GM21786 (cell line): ENCODE results near the gene MED9.
"Not testable (repeated sequence)": the region's sequence is repeated elsewhere in the genome, so short reads cannot be mapped to it uniquely, and the experiment has no call there.

Experiments
- ATAC-seq: cut with Tn5 transposase; IDR thresholded peaks from one replicate; pipeline ENCODE4 v1.9.1; 2021; ENCODE audit not compliant: unreplicated experiment

Gene MED9

DNA sequence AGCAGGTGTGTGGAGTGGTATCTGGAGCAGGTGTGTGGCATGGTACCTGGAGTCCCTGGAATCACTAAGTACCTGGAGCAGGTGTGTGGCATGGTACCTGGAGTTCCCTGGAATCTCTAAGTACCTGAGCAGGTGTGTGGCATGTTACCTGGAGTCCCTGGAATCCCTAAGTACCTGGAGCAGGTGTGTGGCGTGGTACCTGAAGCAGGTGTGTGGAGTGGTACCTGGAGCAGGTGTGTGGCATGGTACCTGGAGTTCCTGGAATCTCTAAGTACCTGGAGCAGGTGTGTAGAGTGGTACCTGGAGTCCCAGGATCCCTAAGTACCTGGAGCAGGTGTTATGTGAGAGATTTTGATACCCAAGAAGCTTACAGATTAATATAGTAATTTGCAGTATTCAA is 22.1 kb upstream of the MED9 start:
- ATAC-seq, result not testable (repeated sequence)

DNA sequence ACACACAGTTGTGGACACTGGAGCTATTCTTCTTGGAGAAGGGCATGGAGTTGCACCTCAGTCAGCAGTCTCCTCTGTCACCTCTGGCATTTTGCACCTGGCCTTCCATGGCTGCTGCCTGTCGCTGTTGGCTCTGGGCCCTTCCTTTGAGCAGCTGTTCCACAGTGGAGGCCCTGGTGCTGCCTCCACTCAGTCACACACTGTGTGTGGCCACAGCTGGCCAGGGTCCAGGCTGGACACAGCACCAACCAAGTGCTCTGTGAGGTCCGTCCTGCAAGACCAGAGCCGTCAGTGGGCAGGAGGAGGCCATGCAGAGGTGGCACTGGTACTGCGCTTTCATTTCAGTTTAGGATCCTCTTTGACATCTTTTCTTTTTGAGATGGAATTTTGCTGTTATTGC is 21.6 kb upstream of the MED9 start:
- ATAC-seq, result no peak

DNA sequence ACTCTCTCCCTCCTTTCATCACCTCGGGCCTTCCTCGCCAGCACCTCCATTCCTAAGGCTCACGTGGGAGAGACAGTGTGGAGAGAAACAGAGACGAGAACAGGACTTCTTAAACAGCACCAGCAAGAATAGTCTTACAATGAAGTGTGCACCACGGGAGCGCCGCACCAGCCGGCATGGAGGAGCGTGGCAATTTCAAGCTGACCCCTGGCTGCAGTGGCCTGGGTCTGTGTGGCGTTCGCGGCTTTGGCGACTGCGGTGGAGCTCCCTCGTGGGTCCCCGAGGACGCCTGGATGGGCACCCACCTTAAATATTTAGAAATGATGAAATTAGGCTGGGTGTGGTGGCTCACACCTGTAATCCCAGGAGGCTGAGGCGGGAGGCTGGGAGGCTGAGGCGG is 20.5 kb upstream of the MED9 start:
- ATAC-seq, result no peak

DNA sequence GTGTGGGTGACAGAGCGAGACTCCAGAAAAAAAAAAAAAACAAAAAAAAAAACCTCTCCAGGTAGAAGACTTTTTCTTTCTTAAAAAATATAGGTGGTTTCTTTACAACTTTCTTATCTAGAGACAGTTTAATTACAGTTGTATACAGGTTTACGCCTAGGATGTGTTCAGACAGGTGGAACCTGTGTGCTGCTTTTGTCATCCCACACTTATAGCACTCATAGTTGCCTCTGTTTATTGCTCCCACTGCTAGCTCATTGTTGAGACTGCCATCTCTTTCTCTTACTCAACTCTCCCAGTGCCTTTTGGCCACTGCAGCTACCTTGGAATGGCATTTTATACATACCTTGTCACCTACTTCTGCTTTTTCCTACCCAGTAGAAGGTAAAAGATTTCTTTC is 19.1 kb upstream of the MED9 start:
- no peak for ATAC-seq

DNA sequence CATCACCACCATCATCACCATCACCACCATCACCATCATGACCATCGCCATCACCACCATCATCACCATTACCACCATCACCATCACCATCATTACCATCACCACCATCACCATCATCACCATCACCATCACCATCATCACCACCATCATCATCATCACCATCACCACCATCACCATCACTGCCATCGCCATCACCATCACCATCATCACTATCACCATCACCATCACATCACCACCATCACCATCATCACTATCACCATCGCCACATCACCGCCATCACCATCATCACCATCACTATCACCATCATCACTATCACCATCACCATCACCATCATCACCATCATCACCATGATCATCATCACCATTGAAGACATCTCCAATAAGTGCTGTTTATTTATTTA is 16.8 kb upstream of the MED9 start:
- no peak for ATAC-seq

DNA sequence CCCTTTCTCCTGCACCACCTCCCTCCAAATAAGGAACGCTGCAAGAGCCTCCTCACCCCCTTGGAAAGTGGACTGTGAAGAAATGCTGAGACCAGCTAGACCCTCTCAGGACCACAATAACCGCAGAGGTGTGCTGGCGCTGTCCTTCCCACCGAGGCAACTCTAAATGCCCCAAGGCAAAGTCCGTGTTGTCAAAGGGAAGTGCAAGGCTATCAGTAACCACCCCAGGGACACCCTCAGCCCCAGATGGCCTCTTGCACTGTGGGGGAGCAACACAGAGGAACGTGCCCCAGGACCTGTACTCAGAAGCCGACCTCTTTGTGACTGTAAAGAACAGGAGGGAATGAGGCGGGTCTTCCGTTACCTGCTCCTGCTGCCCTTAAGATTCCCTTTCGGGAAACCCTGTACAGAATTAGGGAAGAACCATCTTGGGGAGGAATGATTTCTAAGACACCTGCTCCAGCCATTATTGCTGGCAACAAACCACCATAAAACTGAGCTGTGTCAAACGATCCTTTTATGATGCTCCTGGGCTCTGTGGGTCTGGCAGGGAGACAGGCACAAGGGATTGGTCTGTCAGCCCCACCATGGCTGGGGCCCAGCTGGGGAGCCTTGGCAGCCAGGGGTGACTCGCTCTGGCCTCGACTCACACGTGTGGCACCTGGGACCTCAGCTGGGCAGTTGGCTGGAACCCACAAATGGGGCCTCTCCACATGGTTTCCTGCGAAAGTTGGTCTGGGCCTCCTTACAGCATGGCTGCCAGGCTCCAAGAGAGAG is 14.6 kb upstream of the MED9 start:
- no peak for ATAC-seq

DNA sequence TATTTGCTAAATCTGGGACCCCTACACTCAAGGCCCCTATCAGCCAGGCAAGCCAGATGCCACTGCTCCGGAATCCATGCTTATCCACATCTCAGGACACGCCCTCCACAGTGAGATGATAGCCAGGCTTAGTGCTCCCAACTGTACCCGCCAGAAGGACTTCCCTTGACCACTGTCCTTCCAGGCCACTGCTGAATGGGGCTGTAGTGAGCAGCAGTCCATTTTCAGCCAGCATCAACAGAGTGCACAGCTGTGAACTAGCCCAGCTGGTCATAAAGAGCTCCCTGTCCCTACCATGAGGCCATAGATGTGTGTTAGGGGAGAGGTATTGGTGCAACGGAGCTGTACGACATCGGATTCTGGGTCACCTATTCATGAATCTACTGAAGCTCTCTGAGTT is 13.0 kb upstream of the MED9 start:
- no peak for ATAC-seq

DNA sequence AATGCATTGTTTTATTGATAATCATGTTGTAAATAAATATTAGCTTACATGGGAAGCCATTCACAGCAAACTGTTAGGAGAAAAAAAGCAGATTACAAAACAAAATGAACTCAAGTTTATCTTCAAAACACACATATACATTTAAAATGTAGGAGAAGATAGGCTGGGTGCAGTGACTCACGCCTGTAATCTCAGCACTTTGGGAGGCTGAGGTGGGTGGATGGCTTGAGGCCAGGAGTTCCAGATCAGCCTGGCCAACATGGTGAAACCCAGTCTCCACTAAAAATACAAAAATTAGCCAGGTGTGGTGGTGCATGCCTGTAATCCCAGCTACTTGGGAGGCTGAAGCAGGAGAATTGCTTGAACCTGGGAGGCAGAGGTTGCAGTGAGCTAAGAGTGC is 10.9 kb upstream of the MED9 start:
- not testable (repeated sequence) for ATAC-seq

DNA sequence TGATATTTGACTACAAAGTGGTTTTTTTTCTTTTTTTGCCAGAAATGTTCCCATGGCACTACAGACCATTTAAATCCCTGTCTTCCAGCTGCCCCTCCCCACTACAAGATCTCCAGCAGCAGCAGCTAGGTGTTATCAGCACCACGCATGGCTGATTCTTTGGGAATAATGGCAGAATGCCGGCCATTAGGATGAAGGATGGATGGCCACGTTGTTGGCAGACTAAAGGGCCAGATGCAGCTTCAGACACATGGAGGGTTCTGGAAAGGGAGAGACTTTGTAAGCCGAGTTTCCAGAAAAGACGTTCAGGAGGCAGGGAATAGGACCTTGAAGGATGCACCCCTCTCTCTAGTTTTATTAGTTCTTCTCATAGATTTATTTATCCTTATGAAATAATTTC is 10.3 kb upstream of the MED9 start:
- no peak for ATAC-seq

DNA sequence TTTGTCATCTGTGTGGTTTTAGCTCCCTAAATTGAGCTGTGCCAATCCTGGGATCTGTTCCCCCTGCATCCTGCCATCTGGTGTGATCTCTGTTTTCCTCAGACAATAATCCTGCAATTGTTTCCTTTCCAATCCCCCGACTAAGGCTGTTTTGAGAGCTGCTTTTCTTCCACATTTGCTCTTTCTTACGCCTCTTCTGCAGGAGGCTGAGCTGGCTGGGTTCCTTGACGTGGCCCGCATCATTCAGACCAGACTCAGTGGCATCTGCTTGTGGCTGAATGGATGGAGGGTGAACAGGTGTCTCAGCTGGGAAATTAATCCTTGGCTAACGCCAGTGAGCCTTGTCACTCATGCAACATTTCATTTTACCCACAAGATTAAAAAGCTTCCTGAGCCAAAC is 9.8 kb upstream of the MED9 start:
- ATAC-seq, result no peak

DNA sequence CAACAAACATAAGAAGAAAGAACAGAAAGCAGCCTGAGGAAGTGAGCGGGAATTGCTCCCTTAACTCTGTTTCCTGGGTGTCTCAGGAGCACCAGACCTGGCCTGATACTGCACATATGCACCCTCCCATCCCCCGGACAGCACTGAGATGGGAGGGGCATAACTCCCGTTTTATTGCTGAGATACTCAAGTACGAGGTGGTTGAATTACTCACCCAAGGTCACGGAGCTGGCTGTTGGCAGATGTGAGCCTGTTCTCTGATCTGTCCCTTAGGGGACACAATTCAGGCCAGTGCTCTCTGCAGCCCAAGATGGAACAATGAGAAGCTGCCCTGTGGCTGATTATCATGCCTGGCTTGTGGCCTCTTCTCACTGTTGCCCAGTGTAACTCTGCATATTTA is 9.1 kb upstream of the MED9 start:
- ATAC-seq, result no peak

DNA sequence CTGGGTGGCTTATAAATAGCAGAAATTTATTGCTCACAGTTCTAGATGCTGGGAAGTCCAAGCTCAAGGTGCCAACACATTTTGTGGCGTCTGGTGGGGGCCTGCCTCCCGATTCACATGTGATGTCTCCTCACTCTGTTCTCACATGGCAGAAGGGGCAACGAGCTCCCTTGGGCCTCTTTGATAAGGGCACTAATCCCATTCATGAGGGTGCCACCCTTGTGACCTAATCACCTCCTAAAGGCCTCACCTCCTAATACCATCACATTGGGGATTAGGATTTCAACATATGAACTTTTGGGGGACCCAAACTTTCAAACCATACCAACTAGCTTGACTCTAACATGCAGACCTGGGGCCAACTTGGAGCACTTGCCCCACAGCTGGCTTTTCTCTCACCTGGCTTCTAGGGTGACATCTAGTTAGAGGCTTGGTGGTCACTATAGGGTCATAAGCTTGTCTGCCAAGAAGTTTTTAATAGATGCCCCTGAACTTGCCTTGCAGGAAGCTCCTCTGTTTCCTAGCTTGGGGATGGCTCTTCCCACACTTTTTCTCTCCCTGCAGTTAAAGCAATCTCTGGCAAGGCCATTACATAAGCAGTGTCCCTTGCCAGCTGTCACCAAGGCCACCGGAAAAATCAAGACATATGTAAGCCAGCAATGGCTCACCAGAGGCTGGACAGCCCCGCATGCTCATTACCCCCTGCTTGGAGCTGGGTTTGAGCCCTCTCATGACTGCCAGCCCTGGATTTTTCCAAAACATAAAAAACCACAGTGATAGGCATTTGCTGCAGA is 8.4 kb upstream of the MED9 start:
- ATAC-seq, result no peak

DNA sequence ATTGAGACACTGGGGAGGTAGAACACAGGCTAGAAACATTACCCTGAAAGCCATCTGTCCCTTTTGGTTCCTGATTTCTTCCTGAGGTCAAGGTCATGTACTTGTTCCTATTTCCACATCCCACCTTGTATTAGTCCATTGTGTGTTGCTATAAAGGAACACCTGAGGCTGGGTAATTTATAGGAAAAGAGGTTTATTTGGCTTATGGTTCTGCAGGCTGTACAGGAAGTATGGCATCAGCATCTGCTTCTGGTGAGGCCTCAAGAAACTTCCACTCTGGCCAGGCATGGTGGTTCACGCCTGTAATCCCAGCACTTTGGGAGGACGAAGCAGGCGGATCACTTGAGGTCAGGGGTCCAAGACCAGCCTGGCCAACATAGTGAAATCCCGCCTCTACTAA is 7.4 kb upstream of the MED9 start:
- no peak for ATAC-seq

DNA sequence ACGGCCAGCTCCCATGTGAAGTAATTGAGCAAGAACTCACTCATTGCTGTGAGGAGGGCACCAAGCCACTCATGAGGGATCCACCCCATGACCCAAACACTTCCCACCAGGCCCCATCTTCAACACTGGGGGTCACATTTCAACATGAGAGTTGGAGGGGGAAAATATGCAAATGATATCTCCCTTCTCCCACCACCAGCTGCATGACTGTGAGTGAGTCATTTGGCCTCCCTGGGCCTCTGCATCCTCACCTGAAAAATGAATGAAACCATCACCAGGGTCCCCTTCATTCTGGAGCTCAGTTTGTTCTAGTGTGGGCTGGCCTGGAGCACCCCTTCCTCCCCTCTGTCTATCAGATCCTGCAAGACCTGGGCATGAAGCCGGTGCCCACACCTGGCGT is 6.8 kb upstream of the MED9 start:
- no peak for ATAC-seq

DNA sequence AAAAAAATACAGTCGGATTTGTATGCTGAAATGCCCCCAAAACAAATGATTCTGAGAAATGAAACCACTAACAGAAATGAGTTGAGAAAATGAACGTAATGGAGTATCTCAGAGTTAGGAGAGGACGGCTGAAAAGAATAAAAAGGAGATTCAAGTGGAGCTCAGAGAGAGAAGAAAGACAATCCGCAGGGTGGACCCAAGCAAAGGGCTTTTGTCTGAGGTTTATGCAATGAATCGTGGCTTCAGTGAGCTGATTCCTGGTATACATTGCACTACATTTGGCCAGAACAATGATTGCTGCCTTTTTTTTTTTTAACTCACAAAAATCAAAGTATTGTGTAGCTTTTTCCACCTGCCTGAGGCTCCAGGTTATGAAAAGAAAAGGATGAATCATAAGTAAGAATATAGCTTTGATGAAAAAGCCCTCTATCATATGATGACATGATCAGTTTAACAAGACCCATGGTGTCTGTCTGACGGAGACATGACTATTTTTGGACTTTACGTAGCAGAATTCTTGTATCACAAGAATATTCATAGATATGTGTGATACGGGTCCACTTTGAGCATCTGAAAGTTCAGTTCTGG is 4.4 kb upstream of the MED9 start:
- no peak for ATAC-seq

DNA sequence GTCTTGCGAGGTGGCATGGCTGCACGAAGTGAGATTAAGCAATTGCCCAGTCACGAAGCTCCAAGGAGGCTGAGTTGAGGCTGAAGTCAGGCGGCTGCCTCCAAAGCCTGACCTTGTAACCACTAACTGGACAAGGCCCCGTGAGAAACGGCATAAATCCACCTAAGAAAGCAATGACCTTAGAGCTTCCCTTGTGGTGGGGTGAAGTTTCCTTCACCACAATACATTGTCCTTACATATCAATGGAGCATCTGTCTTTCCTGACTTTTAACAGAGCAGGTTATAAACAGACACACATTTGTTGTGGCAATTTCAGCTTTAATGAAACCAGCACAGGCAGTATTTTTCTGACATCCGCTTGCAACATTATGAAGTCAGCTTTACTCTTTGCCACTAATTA is 2.5 kb upstream of the MED9 start:
- no peak for ATAC-seq

DNA sequence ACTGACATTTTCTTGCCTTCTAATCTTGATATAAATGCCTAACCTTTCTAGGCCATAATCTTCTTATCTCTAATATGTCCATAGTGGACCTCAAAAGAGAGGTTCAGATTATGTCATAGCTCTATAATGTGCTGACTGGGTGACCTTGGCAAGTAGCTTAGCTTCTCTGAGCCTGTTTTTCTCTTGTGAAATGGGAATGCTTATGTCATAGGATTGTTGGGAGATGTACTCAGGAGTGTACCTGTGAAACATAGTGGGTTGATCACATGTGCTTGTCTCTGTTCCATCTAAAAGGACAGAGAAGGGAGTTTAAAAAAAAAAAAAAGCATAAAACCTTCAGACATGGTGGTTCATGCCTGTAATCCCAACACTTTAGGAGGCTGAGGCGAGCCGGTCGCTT is 2.4 kb downstream of the MED9 start:
- no peak for ATAC-seq

DNA sequence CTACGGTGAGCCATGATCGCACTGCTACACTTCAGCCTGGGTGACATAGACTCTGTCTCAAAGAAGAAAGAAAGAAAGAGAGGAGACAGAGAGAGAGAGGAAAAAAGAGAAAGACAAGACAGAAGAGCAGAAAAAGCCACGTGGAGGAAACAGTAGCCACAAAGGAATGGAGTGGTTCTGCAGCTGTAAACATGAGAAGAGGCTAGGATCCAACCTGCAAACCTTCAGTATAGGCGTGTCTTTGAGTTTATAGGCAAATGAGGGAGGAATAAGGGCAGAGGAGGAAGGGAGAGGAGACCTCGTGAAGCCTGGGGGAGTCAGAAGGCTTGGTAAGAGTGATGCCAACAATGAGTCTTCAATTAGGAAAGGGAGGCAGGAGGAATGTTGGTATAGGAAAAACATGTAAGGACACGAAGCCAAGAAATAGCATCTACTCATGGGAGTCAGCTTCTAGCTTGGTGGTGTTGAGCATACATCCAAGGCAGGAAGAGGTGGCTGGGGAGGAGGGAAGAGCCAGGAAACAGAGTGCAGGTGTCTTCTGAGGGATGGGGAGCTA is 3.9 kb downstream of the MED9 start:
- no peak for ATAC-seq

DNA sequence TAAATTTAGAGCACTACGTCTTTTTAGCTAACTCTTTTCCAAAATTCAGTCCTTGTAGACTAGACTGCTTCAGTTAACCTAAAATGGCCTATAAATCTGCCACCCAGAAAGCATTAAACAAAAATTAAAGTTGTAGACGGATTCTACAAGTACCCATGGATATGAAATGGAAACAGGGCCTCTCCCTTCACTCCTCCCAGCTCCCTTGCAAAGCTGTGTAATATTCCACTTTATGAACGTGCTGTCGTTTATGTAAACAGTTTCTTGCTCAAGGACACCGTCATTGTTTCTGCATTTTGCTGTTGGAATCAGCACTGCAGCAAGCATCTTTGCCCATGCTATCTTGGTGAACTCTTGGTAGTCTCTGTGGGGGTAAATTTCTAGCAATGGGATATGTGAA is 5.1 kb downstream of the MED9 start:
- no peak for ATAC-seq

DNA sequence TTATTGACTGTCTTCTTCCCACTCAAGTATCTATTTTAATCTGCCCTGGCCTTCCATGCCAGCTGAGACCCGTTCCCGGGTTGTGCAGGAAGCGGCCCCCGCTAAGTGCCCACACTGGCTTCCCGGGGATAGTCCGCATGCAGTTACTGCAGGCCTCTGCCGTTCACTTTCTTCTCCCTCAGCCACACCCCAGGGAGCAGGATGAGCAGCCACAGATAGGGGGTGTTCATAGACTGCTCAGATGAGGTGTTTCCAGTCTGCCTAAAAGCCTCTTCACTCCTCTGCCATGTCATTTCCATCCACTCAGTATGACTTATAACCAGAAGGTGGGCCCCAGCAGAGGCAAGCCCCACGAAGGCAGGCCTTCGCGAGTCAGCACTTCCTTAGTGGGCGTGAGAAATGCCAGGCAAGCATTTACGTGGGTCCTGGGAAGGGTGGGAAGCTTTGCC is 7.7 kb downstream of the MED9 start:
- no peak for ATAC-seq

DNA sequence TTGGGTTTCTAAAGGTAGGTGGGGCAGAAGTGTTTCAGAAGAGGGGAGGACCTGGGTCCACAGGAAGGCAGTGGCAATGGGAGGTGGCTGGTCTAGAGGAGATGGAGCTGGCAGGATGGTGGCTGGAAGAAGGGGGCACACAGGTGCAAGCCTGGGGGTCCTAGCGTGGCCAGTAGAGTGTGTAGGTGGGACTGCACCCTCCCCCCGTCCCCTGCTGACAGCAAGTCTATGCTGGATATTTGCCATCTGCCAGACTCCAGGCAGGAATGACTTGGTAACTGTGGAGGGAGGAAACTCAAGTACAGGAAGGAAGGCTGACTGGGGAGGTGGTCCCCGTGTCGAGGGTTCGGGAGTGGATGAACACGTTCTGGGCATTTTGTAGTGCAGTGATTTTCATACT is 8.6 kb downstream of the MED9 start:
- no peak for ATAC-seq

DNA sequence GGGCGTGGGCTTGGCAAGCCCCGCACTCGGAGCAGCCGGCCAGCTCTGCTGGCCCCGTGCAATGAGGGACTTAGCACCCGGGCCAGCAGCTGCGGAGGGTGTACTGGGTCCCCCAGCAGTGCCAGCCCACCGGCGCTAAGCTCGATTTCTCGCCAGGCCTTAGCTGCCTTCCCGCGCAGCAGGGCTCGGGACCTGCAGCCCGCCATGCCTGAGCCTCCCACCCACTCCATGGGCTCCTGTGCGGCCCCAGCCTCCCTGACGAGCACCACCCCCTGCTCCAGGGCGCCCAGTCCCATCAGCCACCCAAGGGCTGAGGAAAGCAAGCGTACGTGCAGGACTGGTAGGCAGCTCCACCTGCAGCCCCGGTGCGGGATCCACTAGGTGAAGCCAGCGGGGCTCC is 9.6 kb downstream of the MED9 start:
- ATAC-seq, result not testable (repeated sequence)
